B cell (primary cell): Measurements from ENCODE around the gene ARMC5.

Experiments used
- CTCF ChIP-seq: fragments of 200-600 bp; IDR thresholded peaks from one replicate; pipeline ENCODE4 v1.8.0; 2022; ENCODE audit warnings: antibody characterized with exemption, mild to moderate bottlenecking
- EZH2 ChIP-seq: IDR thresholded peaks from 2 replicates; pipeline ENCODE4 v1.6.1; 2012; ENCODE audit warnings: borderline replicate concordance, low read depth, mild to moderate bottlenecking, moderate library complexity, low read length; ENCODE audit not compliant: insufficient read depth, poor library complexity, severe bottlenecking

DNA sequence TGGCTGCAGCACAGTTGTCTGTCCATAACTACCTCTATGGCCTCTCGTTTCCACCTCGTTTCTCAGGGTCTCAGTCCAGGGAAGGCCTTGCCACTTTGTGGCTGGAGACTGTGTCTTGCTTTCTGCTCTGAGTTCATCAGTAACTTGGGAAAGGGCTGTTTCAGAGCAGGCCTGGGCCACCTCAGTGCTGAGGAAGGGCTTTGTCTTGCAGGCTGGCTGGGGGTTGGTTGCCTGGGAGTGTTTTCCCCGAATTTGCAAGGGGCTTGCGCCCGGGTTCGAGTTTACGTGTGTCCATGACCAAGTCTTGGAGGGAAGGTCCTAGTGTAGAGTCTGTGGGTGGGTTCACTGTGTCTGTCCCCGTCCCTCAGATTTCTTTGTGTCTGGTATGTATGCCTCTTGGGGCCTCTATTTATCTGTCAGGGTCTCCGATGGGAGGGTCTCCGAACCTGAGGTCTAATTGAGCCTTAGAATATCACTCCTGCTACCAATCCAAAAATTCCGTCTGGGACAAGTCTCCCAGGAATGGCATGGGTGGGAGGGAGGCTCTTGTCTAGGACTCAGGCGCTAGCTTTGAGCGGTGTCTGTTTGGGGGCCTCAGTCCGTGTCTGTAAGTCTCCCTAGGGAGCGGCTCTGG, 12.1 kb downstream of the ARMC5 start:
- TF ChIP-seq CTCF: no peak
- TF ChIP-seq EZH2: no peak
